HFF-Myc (cell line): Measurements from ENCODE around the gene NELFB.
"Not testable (repeated sequence)": the region's sequence is repeated elsewhere in the genome, so short reads cannot be mapped to it uniquely, and the experiment has no call there.

ENCODE experiments used
- DNase-seq: peaks from one replicate; pipeline ENCODE4 v3.0.0-alpha.2; 2011; ENCODE audit warnings: low read depth; ENCODE audit errors: extremely low read depth
- H3K4me3 ChIP-seq: replicated peaks from 2 replicates; pipeline ENCODE4 v1.5.1; 2011; ENCODE audit warnings: low read depth, mild to moderate bottlenecking, control low read depth, low read length
- CTCF ChIP-seq: IDR thresholded peaks from 2 replicates; pipeline ENCODE4 v1.5.1; 2012; ENCODE audit warnings: mild to moderate bottlenecking, low read depth, low read length, control low read depth; ENCODE audit errors: missing control alignments

The NELFB gene

DNA sequence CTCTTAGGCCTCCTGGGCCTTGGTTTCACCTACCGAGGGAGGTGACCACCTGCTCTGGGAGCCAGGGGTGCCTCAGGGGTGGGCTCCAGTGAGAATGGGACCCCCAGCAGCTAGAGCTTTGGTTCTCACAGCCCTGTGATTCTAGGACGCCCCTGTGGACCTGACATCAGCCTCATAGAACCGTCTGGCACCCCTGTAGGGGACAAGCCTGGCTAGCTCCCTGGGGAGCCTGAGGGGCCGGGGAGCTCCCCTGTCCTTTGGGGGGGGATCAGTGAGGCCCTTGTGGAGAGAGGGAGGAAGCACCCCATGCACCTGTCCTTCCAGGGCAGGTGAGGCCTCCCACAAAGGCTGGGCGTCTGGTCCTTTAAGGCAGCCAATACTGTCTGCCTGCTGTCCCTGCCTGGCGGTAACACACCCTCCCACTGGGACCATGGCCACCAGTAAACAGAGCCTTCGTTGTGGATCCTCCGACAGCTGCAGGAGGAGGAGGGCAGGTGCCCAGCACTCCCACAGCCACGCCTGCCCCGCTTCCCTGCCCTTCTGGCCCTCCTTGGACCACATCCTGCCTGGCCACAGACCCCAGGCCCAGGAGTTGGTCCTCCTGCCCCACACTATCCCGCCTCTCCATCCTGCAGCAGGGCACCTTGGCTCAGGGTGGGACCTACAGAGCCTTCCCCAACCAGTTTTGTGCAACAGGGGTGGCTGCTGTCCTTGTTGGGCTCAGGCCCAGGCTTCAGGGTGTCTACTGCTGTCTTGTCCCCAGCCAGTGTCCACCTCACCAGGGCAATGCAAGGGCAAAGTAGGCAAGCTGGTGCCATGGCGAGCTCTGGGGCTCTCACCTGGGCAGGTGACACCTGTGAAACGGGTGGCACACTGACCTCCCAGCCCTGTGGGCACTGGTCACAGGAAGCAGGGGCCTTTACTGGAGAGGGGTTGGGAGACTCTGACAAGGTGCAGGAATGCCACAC, 17.1 kb upstream of the NELFB start:
- DNase-seq = no peak
- TF ChIP-seq CTCF = no peak
- no peak overlapping the region for H3K4me3 ChIP-seq

DNA sequence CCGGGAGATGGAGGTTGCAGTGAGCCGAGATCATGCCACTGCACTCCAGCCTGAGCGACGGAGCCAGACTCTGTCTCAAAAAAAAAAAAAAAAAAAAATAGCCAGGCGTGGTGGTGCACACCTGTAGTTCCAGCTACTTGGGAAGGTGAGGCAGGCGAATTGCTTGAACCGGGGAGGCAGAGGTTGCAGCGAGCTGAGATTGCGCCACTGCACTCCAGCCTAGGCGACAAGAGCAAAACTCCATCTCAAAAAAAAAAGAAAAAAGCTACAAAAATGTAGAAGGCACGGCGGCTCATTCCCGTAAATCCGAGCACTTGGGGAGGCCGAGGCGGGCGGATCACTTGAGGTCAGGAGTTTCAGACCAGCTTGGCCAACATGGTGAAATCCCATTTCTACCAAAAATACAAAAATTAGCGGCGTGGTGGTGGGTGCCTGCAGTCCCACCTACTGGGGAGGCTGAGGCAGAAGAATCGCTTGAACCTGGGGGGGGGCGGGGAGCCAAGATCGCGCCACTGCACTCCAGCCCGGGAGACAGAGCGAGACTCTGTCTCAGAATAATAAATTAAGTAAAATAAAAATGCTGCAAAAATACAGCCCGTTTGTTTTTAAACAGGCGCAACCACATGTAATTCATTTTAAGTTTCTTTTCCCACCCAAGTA, 15.5 kb upstream of the NELFB start:
- not testable (repeated sequence) for DNase-seq

GRCh38 chr9:137240318-137240840, 14.7 kb upstream of the NELFB start:
- H3K4me3 ChIP-seq = peak overlapping the region; percentile 57
- TF ChIP-seq CTCF = no peak
- no peak for DNase-seq

More for the DNA sequence above, 15.5 kb upstream of the NELFB start:
- peak overlapping the region; percentile 57 for H3K4me3 ChIP-seq

- peak within 1 kb of the TSS; percentile 95 for H3K4me3 ChIP-seq
- peak; percentile 100 for DNase-seq
- TF ChIP-seq CTCF = no peak
Measured at GRCh38 chr9:137240841-137241489, 14.2 kb upstream of the NELFB start, which contains the start of gene TUBB4B. TSS of gene TUBB4B (plus strand) at chr9:137241287. CDS start at chr9:137241361, 74 bp downstream.

DNA sequence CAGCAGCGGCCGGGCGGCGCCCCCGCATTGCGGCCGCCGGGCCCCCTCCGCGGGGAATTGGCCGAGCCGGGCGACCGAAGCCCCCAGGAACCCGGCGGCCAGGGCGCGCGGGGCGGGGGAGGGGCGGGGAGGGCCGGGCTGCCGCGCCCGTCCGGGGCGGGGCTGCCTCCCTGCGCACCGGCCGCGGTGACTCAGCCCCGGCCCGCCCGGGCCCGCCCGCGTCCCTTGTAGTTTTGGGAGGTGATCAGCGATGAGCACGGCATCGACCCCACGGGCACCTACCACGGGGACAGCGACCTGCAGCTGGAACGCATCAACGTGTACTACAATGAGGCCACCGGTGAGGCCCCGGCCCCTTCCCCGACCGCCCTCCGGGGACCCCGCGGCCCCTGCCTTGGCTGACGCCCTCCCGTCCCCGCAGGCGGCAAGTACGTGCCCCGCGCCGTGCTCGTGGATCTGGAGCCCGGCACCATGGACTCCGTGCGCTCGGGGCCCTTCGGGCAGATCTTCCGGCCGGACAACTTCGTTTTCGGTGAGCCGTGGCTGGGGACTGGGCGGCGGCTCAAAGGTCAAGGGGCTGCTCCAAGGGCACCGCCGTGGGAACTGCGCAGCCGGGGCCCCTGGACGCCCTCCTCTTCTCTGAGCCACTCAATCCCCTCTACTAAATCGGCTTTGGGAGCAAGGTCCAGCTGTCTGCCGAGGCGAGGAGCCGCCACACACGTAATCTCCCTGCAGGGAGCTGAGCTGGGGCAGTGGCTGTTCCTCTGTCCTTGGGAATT, 13.4 kb upstream of the NELFB start:
- TF ChIP-seq CTCF = no peak
- no peak for DNase-seq

GRCh38 chr9:137242269-137243203, 12.6 kb upstream of the NELFB start:
- peak overlapping the region; percentile 95 for H3K4me3 ChIP-seq
- DNase-seq = no peak
- TF ChIP-seq CTCF = no peak

More for the DNA sequence above, 13.4 kb upstream of the NELFB start:
- peak overlapping the region; percentile 95 for H3K4me3 ChIP-seq

GRCh38 chr9:137243266-137243625, 11.9 kb upstream of the NELFB start:
- peak overlapping the region; percentile 95 for H3K4me3 ChIP-seq
- DNase-seq = not testable (repeated sequence)
